ENCODE measurements around the gene NFIB. TPM values are rescaled to one million over a fixed set of nuclear protein-coding genes. Genes with fewer than 3 reads are reported as not detected.

The NFIB gene
- total and polyA plus RNA-seq, 2 of the 13 experiments (the other 11 are each of a cell fraction or from before 2014, with no cell fraction given) = 0.98 to 4.6 TPM

GRCh38 chr9:14346811-14347405 is 33.0 kb upstream of the NFIB start:
- CTCF ChIA-PET (ENCODE audit: low intra/inter-chr PET ratio, low total read pairs) = no interaction called here
- H3K9ac ChIP-seq (ENCODE audit: insufficient read depth, low read depth, low read length) = no peak overlapping the region
- ATAC-seq = no peak; the same call in 2 of the 3 replicates

GRCh38 chr9:14346231-14346791 is 32.4 kb upstream of the NFIB start:
- H3K9ac ChIP-seq (ENCODE audit: insufficient read depth, low read depth, low read length) = no peak overlapping the region
- FAIRE-seq = no peak
- H2AFZ ChIP-seq (ENCODE audit: low read length) = no peak overlapping the region
- peaks cover 8 to 92% of the 10 kb centered on the region in 2 experiments; a peak in 4 of 5 replicates for H3K27me3 ChIP-seq (ENCODE audit: control insufficient read depth in 1 of 2, insufficient read depth in 2 of 2, low read length in 2 of 2)
- no peaks in the 10 kb centered on the region for H3K9me3 ChIP-seq (ENCODE audit: low read length)
- no peaks in the 10 kb centered on the region for H3K79me2 ChIP-seq (ENCODE audit: insufficient read depth, low read length)
- no peaks in the 10 kb centered on the region for H3K36me3 ChIP-seq (replicated peaks in 1 of 2; ENCODE audit: control insufficient read depth in 1 of 2, insufficient read depth in 2 of 2, low read length in 2 of 2)
- no TSS peak for BruUV-seq (replicated peaks)
- ATAC-seq = no peak
- no peaks in the 10 kb centered on the region; the same call in 1 of the 2 replicates for H4K20me1 ChIP-seq (ENCODE audit: insufficient read depth, low read length)
- in situ Hi-C loops (cut with HindIII; ENCODE audit: extremely low pct_ligation_motif_present, low pct_unique_long_range_greater_than_20kb) (no loop called here), intact Hi-C loops (cut with micrococcal nuclease; ENCODE audit: unreplicated experiment) (no loop called here)
- POLR2A ChIA-PET = no interaction called here
- WGBS (ENCODE audit: low lambda C conversion rate) = 77% methylated on average over 22 of the region's 35 CpGs
- no peak for DNase-seq (ENCODE audit: low spot score)
- H3K4me1 ChIP-seq (ENCODE audit: insufficient read depth, low read length) = peaks cover 14% of the 10 kb centered on the region; the same call in 1 of the 2 replicates
- CTCF ChIA-PET (ENCODE audit: low intra/inter-chr PET ratio, low total read pairs) = no interaction called here
- no peak overlapping the region for H3K27ac ChIP-seq (ENCODE audit: extremely low read length, insufficient read depth, low read length)
- no peak overlapping the region for H3K4me2 ChIP-seq (ENCODE audit: low read depth, low read length)
- H3K4me3 ChIP-seq (replicated peaks in 1 of 3; ENCODE audit: insufficient read depth in 1 of 3, low read depth in 2 of 3, low read length in 3 of 3) = no peak overlapping the region
- no peak for TF ChIP-seq GLMP (CRISPR knock-in tag; IDR thresholded peaks at IDR 0.05; ENCODE audit: borderline replicate concordance)
- TF ChIP-seq SP4 (CRISPR knock-in tag; IDR thresholded peaks at IDR 0.05) = no peak
- no peak for TF ChIP-seq LBX2 (CRISPR knock-in tag; IDR thresholded peaks at IDR 0.05; ENCODE audit: borderline replicate concordance)
- no peak for TF ChIP-seq ZNF230 (CRISPR knock-in tag; IDR thresholded peaks at IDR 0.05)
- TF ChIP-seq TBL1XR1 (IDR thresholded peaks at IDR 0.05; ENCODE audit: borderline replicate concordance, low read length, partially characterized antibody) = no peak
- no peak for TF ChIP-seq ZNF878 (CRISPR knock-in tag; IDR thresholded peaks at IDR 0.05)
- no peak for TF ChIP-seq BRCA1 (CRISPR knock-in tag; IDR thresholded peaks at IDR 0.05)
- TF ChIP-seq YEATS4 (CRISPR knock-in tag; IDR thresholded peaks at IDR 0.05; ENCODE audit: borderline replicate concordance) = no peak
- no peak for TF ChIP-seq ZBTB4 (CRISPR knock-in tag; IDR thresholded peaks at IDR 0.05; ENCODE audit: borderline replicate concordance)
- no peak for TF ChIP-seq CENPX (CRISPR knock-in tag; IDR thresholded peaks at IDR 0.05)
- TF ChIP-seq POLR2AphosphoS5 (IDR thresholded peaks at IDR 0.05; ENCODE audit: low read depth, low read length) = no peak

More at GRCh38 chr9:14346811-14347405, 33.0 kb upstream of the NFIB start:
- POLR2A ChIA-PET = no interaction called here
- intact Hi-C loops (cut with micrococcal nuclease; ENCODE audit: unreplicated experiment) (no loop called here), in situ Hi-C loops (cut with HindIII; ENCODE audit: extremely low pct_ligation_motif_present, low pct_unique_long_range_greater_than_20kb) (no loop called here)
- Histone ChIP-seq H4K20me1 (ENCODE audit: insufficient read depth, low read length) (no peaks in the 10 kb centered on the region; the same call in 1 of the 2 replicates), H2AFZ (ENCODE audit: low read length) (no peak overlapping the region), H3K4me3 (replicated peaks in 1 of 3; ENCODE audit: insufficient read depth in 1 of 3, low read depth in 2 of 3, low read length in 3 of 3) (no peak overlapping the region), H3K4me1 (ENCODE audit: insufficient read depth, low read length) (peaks cover 14% of the 10 kb centered on the region; the same call in 1 of the 2 replicates), H3K4me2 (ENCODE audit: low read depth, low read length) (no peak overlapping the region), H3K79me2 (ENCODE audit: insufficient read depth, low read length) (no peaks in the 10 kb centered on the region), H3K9me3 (ENCODE audit: low read length) (no peaks in the 10 kb centered on the region), H3K36me3 (replicated peaks in 1 of 2; ENCODE audit: control insufficient read depth in 1 of 2, insufficient read depth in 2 of 2, low read length in 2 of 2) (no peaks in the 10 kb centered on the region), H3K27me3 (ENCODE audit: control insufficient read depth in 1 of 2, insufficient read depth in 2 of 2, low read length in 2 of 2) (peaks cover 8 to 93% of the 10 kb centered on the region in 2 experiments; a peak in 4 of 5 replicates), H3K27ac (ENCODE audit: extremely low read length, insufficient read depth, low read length) (no peak overlapping the region)
- no TSS peak for BruUV-seq (replicated peaks)
- 18% methylated on average over 37 of the region's 37 CpGs for WGBS (ENCODE audit: low lambda C conversion rate)
- DNase-seq (ENCODE audit: low spot score) (no peak), FAIRE-seq (no peak)
- no peak for TF ChIP-seq PHB2 (IDR thresholded peaks at IDR 0.05; ENCODE audit: partially characterized antibody)
- TF ChIP-seq ZNF550 (CRISPR knock-in tag; IDR thresholded peaks at IDR 0.05; ENCODE audit: borderline replicate concordance) = no peak
- TF ChIP-seq ZNF282 (IDR thresholded peaks at IDR 0.05; ENCODE audit: partially characterized antibody) = no peak

All from HepG2 (cell line).